HG03060 (cell line): Measurements from ENCODE around the gene HIRA.
"Not testable (repeated sequence)": the region's sequence is repeated elsewhere in the genome, so short reads cannot be mapped to it uniquely, and the experiment has no call there.

ENCODE experiments used
- ATAC-seq: cut with Tn5 transposase; IDR thresholded peaks from one replicate; pipeline ENCODE4 v1.9.1; 2021; ENCODE audit warnings: low read depth, moderate number of reproducible peaks; ENCODE audit not compliant: unreplicated experiment

Gene HIRA

DNA sequence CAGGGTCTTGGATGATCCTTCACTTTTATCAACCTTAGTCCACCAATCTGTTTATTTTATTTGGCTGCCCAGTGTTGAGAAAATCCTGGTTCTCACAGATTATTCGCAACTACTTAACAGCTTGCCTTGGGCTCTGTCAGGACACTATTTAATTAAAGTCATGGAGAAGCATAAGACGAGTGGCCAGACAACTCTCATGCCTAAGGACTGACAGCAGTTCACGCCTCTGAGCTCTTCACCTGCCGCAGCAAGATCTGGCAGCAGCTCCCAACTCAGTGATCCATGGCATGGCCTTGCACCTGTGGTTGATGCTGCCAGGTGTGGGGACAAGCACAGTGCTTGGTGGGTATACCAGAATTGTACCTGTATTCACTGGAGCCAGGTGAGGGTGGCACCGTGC lies 37.8 kb downstream of the HIRA start:
- ATAC-seq = no peak

DNA sequence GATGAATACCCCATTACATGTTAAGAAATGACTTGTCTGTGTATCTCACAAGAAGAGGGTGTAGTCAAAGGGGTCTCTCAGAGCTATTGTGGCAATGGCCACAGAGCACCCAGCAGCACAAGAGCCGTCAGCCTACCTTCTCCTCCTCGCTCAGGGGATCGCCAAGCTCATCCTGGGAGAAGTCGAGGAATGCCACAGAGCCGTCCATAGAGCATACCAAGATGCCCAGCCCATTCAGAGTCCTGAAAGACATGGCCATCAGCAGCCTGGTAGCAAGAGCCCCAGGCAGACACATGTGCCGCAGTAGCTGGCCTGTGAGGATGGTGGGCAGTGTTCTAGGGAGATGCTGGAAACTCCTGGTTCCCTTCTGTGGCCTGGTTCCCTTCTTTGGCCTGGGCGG lies 44.0 kb downstream of the HIRA start:
- ATAC-seq = no peak

DNA sequence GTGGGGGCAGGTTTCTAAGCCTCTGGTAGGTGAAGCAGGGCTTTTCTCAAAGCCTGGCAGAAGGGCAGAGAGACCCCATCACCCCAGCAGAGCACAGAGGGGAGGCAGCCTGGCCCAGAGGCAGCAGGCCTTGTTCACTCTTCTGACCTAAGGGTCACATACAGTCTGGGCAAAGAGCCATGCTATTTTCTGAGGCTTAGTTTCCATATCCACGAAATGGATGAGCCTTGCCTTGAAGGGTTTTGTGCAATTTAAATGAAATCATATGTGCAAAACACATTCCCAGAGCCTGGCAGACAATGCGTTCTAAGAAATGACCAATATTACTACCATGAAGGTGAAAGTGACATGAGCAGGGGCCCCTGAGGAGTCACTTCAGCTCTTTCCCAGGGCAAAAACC lies 44.5 kb downstream of the HIRA start:
- ATAC-seq = no peak

DNA sequence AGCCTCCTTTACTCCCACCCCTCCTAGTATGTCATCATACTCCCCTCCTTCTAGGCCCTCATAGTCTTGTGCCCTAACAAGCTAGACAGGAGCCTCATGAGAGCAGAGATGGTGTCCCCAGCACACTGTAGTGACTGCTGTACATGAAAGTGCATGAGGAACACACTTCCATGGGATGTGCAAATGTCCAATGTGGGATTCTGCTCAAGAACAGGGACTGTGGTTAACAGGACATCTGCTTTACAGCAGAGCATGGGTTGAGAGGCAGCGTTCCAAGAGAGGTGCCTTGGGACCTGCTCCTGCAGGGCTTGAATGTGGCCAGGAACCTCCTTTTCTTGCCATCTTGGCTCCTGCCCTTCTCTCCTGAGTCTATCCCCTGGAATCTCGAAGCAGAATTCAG lies 45.3 kb downstream of the HIRA start:
- no peak for ATAC-seq

DNA sequence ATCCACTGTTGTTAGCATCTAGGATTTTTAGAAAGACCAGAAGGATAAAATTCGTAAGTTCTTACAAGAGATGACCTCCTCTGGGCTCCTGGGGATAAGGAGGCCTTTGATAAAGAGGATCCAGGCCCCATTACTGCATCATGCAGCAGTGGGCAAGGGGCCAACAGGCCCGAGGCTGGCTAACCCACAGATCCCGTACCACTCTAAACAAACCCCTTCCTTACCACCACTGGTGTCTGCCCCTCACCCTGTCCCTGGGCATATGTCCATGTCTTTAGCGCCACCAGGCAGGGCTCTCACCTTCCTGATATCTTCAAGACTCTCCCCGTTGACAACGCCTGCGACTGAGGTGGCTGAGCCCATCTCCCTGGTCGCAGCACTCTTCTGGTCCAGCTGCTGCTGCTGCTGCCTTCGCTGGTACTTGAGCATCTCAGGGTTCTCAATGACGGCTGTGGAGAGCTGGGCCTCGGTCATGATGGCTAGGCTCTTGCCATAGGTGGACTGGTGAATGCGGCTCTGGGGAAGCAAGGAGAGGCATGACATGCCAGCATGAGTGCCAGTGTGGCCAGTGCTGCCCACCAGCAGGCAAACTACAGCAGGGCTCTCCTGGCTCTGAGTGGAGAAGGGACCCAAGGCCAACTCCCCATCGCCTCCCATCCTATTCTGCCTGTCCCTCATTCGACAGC lies 46.2 kb downstream of the HIRA start:
- ATAC-seq = no peak

DNA sequence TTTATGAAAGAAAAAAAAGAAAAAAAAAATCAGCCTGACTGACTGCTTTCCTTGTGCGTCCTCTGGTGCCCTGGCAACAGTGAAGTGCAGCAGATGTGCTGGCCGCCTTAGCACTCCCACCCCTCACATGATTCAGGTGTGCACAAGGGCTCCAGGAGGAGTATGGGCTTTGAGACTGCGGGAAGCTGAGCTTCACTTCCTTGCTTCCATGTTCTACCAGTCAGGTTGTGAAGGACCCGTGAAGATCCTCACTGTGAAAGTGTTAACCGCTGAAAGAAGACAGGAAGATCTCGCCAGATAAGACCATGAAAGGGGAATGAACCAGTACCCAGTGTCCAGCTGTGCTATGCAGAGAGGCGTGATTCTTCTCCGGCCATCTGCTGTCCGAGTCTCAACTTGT lies 48.2 kb downstream of the HIRA start:
- no peak for ATAC-seq

DNA sequence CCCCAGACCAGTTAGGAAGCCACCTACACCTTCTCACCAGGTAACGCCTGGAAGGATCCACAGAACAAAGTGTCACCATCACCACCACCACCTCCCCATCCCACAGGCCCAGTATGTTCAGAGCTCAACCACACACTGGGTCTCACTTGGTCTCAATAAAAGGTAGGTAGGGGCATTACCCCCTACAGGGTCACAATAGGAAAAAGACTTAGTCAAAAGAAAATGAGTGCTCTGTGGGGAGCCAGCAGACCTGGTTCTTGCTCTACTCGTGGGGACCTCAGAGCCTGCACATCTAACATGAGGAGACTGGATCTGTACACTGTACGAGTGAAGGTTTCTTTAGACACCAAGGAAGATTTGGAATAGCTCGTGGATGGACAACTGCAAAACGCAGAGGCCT lies 49.3 kb downstream of the HIRA start:
- no peak for ATAC-seq

DNA sequence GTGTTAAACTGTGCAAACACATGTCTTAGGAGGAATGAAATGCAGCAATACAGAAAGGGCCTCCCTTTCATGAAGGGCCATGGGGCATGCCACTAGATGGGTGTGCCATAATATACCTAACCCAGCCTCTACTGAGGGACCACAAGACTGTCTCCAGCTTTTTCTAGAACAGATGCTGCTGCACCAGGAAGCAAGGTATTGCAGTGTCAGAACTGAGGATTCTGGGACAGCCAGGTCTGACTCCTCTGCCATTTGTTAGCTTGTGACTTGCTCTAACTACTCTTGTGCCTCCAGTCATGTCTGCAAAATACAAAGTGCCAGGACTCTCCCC lies 53.2 kb downstream of the HIRA start:
- no peak for ATAC-seq

DNA sequence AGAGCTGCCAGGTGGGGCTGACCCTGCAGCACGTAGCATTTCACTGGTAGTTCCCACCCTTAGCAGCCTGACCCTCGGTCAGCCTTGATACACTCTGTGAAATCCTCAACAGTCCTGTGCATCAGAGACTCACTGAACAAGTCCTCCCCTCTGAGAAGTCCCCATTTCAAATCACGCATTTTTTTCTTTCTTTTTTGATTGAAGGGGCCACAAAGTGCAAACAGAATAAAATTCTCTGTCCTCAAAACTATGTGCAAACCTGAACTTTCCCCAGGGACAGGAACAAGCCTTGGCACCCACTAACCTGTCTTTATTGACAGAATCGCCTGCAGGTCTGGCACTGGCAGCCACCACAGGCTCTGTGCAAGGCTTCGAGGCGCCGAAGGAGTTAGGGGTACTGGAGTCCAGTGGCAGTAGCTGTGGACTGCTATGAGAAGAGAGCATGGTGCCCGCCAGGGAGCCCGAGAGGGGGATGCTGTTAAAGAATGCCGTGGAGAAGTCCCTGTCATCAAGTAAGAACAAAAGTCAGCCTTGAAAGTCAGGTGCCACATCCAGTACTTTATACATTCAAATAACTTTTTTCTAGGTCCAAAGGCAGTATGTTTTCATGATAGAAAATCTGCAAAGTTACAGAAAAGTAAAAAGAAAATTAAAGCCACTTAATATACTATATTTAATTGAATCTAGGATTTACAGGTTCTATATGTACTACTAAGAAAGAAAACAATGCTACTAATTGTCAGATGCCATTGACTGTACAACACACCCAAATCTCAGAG lies 53.8 kb downstream of the HIRA start:
- ATAC-seq = no peak

DNA sequence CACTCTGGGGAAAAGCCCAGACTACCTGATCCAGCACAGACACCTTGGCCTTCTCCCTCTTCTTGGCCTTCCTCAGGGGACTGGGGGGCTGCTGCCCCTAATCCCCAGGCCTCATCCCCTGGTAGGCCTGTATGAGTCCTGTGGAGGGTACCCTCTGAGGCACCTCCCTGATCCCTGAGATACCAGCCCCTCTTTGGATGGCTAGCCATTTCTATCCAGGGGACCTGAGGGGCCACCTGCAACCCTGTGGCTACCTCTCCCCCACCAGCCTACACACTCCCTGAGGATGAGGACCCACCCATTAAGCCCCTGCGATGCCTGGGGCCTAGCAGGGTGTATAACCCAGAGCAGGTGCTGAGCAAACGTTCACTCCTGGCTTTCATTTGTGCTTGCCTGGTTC lies 54.6 kb downstream of the HIRA start:
- no peak for ATAC-seq

DNA sequence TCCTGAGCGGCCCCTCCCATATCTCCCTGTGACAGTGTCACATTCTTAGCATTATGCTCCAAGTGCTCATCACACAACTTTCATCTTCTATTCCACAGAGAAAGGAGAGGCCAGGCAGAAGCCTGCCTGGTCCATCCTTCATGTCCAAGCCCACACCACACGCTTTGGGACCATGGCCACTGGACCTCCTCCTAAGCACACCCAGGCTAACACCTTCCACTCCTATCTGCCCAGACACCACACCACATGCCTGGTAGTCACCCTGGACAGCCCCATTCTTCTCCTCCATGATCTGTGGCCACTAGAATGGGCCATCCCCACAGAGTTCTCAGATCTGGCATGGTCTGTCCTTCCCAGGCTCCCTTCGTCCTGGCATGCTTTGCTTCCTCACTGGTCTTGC lies 55.3 kb downstream of the HIRA start:
- no peak for ATAC-seq

DNA sequence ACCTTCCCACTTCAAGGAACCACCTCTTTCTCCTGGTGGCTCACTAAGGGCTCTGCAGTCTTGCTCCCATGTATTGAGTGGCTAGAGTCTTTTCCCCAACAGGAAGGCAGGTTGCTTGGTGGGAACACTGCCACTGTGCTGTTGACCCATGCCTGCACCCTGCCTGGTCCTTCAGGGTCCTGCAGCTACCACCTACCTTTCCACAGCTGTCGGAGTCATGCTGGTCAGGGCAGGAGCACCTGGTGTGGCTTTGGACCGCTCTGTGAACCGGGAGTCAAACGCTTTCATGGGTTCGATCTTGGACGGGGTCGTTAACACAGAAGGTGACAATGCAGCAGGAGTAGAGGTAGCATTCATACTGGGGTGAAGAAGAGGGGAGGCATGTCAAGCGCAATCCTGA lies 56.1 kb downstream of the HIRA start:
- no peak for ATAC-seq

DNA sequence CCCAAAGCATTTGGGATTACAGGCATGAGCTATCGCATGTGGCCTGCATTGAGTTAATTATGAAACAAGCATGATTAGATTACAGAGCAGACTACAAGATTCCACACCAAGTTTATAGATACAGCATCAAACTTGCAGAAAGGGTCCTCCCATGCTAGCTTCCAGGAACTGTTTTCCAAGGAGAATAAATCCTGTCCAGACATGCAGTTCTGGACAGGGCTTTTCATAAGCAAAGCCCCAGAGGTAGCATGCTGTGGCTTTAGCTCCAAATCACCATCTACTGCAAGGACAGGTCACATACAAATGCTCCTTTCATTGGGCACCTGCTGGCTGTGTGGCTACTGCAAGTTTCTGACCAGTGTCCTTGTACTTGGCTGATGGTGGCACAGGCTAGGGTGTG lies 57.1 kb downstream of the HIRA start:
- no peak for ATAC-seq

DNA sequence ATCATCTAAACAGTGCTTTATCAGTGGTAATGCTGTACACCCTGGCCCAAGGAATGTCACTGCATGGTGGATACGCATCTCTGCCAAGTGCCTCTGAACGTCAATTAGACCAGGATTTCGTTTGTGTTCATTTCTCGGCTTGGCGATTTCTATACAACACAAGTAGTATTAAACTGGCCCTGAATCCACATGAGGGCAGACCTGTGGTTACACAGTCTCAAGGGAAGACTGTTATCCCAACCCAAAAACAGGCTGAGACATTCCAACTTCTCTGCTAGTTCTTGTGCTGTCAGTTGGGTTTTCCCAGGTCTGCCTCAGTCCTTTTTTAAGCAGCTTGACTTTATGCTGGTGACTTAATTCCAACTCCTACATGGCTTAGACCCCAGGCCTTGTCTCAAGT lies 58.1 kb downstream of the HIRA start:
- no peak for ATAC-seq

DNA sequence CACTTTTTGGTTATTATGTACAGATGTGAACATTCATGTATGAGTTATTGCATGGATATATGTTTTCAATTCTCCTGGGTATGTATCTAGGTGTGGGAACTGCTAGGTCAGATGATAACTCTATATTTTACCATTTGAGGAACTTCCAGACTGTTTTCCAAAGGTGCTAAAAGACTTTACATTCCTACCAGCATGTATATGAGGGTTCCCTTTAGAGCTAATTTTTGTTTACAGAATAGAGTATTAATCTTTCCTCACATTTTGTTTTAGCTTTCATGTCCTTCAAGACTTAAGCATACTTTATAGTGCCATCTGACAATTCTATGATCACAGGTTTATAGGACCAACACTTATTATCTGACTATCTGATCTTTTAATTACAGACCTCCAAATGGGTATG lies 59.6 kb downstream of the HIRA start:
- ATAC-seq = no peak

DNA sequence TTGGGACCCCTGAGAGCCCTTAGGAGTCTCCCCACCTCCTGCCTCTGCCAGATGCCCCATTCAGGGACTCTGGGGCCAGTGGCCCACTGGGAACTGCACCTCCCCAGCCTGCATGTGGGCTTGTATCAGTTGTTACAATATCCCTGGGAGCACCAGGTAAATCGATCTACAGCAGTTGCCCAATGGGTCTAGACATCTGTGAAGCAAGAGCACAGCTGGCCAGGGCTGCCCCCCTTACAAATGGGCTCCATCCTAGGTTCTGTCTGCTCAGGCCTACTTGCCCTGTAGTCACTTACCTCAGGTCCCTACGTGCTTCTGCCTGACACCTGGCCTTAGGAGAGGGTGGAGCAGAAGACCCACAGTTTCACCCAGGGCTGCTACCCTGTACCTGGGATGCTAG lies 62.7 kb downstream of the HIRA start:
- no peak for ATAC-seq

DNA sequence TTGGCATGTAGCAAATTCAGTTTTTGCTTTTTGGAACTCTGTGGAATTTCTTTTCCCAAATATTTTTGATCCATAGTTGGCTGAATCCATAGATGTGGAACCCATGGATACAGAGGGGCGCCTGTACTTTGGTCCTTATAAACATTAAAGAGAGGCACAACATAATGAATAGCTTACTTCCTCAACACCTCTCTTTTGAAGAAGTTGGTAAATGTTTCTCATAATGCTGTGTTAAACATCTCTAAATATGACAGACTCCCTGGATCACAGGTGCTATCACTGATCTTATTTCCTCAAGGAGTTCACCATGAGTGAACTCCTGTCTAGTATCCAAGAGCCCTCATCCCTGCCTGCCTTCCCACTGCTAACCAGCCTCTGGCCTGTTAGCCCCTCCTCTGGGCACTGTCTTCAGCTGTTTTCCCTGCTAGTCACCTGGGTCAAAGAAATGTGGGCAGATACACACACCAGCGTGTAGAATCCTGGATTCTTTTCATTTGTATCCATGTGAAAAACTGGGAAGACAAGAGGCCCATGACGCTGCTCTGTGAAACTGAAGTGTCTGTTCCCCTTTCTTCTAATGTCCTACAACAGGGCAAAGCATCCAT lies 63.7 kb downstream of the HIRA start:
- no peak for ATAC-seq

DNA sequence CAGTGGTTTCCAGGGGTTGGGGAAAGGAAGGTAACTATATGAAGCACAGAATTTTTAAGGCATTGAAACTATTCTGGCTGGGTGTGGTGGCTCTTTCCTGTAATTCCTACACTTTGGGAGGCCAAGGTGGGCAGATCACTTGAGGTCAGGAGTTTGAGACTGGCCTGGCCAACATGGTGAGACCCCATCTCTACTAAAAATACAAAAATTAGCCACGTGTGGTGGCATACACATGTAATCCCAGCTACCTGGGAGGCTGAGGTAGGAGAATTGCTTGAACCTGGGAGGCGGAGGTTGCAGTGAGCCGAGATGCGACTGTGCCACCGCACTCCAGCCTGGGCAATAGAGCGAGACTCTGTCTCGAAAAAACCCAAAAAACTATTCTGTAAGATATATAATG lies 68.0 kb downstream of the HIRA start:
- not testable (repeated sequence) for ATAC-seq

DNA sequence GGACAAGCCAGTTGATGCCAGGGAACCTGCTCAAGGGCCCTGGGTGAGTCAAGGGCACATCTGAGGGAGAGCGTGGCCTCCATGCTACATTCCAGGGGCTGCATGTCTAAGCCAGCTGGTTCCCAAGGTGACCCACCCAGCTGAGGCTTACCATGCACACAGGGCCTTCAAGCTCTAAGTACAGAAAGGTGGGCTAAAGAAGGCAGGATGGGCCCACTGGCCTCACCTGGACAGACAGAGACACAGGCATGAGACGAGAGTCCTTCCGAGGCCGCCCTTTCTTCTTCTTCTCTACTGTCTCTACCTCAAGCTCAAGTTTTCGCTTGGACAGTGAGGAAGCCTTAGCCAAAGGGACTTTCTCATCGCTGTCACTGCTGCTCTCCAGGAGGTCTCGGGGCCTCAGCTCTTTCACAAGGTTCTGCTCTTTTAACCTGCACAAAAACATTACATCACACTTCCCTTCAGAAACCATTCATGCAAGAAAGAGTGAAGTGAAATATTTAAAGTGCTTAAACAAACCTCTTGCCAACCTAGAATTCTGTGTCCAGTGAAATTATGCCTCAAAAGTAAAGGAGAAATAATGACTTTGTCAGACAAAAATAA lies 69.9 kb downstream of the HIRA start:
- peak; percentile 75 for ATAC-seq

DNA sequence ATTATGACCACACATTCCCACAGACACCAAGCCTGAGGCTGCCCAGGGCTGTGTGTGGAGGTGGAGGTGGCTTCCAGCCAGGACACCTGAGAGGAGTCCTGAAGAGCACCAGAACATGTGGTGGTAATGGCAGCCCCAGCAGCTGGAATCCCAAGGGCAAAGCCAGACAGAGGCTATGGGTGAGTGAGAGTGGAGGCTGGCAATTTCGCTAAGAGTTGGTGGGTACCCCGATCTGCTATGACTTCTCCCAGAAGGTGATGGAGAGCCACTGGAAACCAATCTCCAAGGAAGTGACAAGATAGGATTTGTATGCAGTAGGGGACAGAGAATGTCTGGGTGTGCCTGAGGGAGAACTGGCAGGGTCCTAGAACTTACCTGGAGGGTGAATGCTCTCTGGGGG lies 70.7 kb downstream of the HIRA start:
- no peak for ATAC-seq

DNA sequence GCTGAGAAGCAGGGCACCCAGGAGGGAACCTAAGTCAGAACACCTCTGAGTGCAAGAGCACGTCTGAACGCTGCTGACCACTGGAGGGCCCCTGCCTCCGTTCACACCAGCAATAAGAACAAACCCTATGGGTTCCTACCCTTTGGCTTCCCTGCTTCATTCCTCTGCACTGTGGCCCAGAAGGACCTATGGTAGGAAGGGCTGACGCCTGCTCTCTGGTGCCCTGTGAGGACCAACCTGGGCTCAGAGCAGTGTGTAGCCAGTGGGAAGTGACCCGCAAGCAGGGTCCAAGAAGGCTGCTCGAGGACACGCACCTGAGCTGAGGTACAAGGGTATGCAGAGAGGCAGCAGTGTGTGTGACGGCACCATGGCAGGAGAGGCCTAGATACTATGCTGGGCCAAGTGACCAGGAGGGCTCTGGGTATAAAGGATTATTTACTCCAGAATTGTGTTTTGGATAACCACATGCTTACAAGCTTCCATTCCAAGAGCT lies 71.2 kb downstream of the HIRA start:
- ATAC-seq = no peak
